H9 (cell line): ENCODE measurements around the gene ERVV-1. TPM values are rescaled to one million over a fixed set of nuclear protein-coding genes. Genes with fewer than 3 reads are reported as not detected.

Source experiments
- DNase-seq: peaks from one replicate; pipeline ENCODE4 v3.0.0-alpha.2; 2017
- H2AFZ ChIP-seq: one replicate; pipeline ENCODE4 v1.6.1; 2013; ENCODE audit warnings: mild to moderate bottlenecking, low read length, control low read depth, moderate library complexity
- H2AK5ac ChIP-seq: 2 replicates; pipeline ENCODE4 v1.6.1; 2013; ENCODE audit warnings: low read length, control low read depth, mixed read lengths; ENCODE audit not compliant: insufficient read length
- H2BK120ac ChIP-seq: one replicate; pipeline ENCODE4 v1.6.1; 2013; ENCODE audit warnings: low read depth, mild to moderate bottlenecking, low read length, control low read depth, inconsistent platforms; ENCODE audit not compliant: poor library complexity, severe bottlenecking
- H2BK12ac ChIP-seq: 2 replicates; pipeline ENCODE4 v1.6.1; 2013; ENCODE audit warnings: low read length, control low read depth, mixed read lengths, low read depth; ENCODE audit not compliant: insufficient read length
- H2BK15ac ChIP-seq: 2 replicates; pipeline ENCODE4 v1.6.1; 2013; ENCODE audit warnings: low read depth, low read length, control low read depth
- H2BK20ac ChIP-seq: one replicate; pipeline ENCODE4 v1.6.1; 2013; ENCODE audit warnings: low read depth, mild to moderate bottlenecking, low read length, control low read depth, inconsistent platforms; ENCODE audit not compliant: poor library complexity, severe bottlenecking
- H2BK5ac ChIP-seq: 2 replicates; pipeline ENCODE4 v1.6.1; 2013; ENCODE audit warnings: low read length, control low read depth, mixed read lengths; ENCODE audit not compliant: insufficient read length
- H3K14ac ChIP-seq: 2 replicates; pipeline ENCODE4 v1.6.1; 2013; ENCODE audit warnings: low read length, control low read depth; ENCODE audit not compliant: insufficient read depth
- H3K18ac ChIP-seq: 2 replicates; pipeline ENCODE4 v1.6.1; 2013; ENCODE audit warnings: low read depth, mild to moderate bottlenecking, mixed read lengths, low read length, control low read depth; ENCODE audit not compliant: insufficient read length
- H3K23ac ChIP-seq: 2 replicates; pipeline ENCODE4 v1.6.1; 2013; ENCODE audit warnings: low read length, control low read depth, mixed read lengths, low read depth; ENCODE audit not compliant: insufficient read length
- H3K23me2 ChIP-seq: 2 replicates; pipeline ENCODE4 v1.6.1; 2013; ENCODE audit warnings: low read depth, mild to moderate bottlenecking, mixed read lengths, low read length, control low read depth; ENCODE audit not compliant: insufficient read length, poor library complexity, severe bottlenecking
- H3K27ac ChIP-seq: 2 replicates; pipeline ENCODE4 v1.5.1; 2013; ENCODE audit warnings: low read length, control low read depth, mixed read lengths, low read depth; ENCODE audit not compliant: insufficient read length
- H3K27me3 ChIP-seq: 2 replicates; pipeline ENCODE4 v1.6.1; 2013; ENCODE audit warnings: low read length, control low read depth, inconsistent platforms; ENCODE audit not compliant: insufficient read depth
- H3K4ac ChIP-seq: 2 replicates; pipeline ENCODE4 v1.6.1; 2013; ENCODE audit warnings: low read depth, mild to moderate bottlenecking, control low read depth, inconsistent platforms, low read length, moderate library complexity
- H3K4me1 ChIP-seq: 2 replicates; pipeline ENCODE4 v1.6.1; 2013; ENCODE audit warnings: low read length, control low read depth, inconsistent platforms; ENCODE audit not compliant: insufficient read depth
- H3K4me2 ChIP-seq: 2 replicates; pipeline ENCODE4 v1.6.1; 2013; ENCODE audit warnings: low read length, control low read depth, mixed read lengths; ENCODE audit not compliant: insufficient read length, insufficient read depth
- H3K56ac ChIP-seq: 2 replicates; pipeline ENCODE4 v1.6.1; 2013; ENCODE audit warnings: low read depth, mild to moderate bottlenecking, mixed read lengths, low read length, control low read depth; ENCODE audit not compliant: insufficient read length
- H3K79me1 ChIP-seq: 2 replicates; pipeline ENCODE4 v1.6.1; 2013; ENCODE audit warnings: low read depth, mild to moderate bottlenecking, moderate library complexity, low read length, control low read depth, inconsistent platforms; ENCODE audit not compliant: insufficient read depth, poor library complexity, severe bottlenecking
- H3K79me2 ChIP-seq: 2 replicates; pipeline ENCODE4 v1.6.1; 2013; ENCODE audit warnings: low read length, control low read depth, inconsistent platforms; ENCODE audit not compliant: insufficient read depth
- H3K9ac ChIP-seq: 2 replicates; pipeline ENCODE4 v1.6.1; 2013; ENCODE audit warnings: low read length, control low read depth, mixed read lengths; ENCODE audit not compliant: insufficient read length; ENCODE audit errors: extremely low read depth
- H3K9me3 ChIP-seq: one replicate; pipeline ENCODE4 v1.6.1; 2013; ENCODE audit warnings: low read depth, low read length, inconsistent platforms; ENCODE audit not compliant: control insufficient read depth
- H3T11ph ChIP-seq: one replicate; pipeline ENCODE4 v1.6.1; 2013; ENCODE audit warnings: mild to moderate bottlenecking, low read length, control low read depth, inconsistent platforms
- H4K20me1 ChIP-seq: one replicate; pipeline ENCODE4 v1.6.1; 2013; ENCODE audit not compliant: control insufficient read depth, insufficient read length, insufficient read depth
- H4K5ac ChIP-seq: 2 replicates; pipeline ENCODE4 v1.6.1; 2013; ENCODE audit warnings: low read depth, mild to moderate bottlenecking, mixed read lengths, low read length, control low read depth; ENCODE audit not compliant: insufficient read length
- H4K8ac ChIP-seq: replicated peaks from 2 replicates; pipeline ENCODE4 v1.6.1; 2013; ENCODE audit warnings: low read length, control low read depth, mixed read lengths, low read depth; ENCODE audit not compliant: insufficient read length
- H4K91ac ChIP-seq: 2 replicates; pipeline ENCODE4 v1.6.1; 2013; ENCODE audit warnings: low read depth, mild to moderate bottlenecking, moderate library complexity, mixed read lengths, low read length, control low read depth; ENCODE audit not compliant: insufficient read length
- H3K27ac Mint-ChIP-seq, 3 experiments: 2 replicates in 2 of 3; 3 replicates in 1 of 3; pipeline ENCODE4 v1.8.0; 2020 to 2021; ENCODE audit warnings: mixed read lengths in 3 of 3, mild to moderate bottlenecking in 1 of 3, moderate library complexity in 1 of 3
- H3K27me3 Mint-ChIP-seq: 2 replicates; pipeline ENCODE4 v1.8.0; 2021; ENCODE audit warnings: low read depth, mild to moderate bottlenecking, moderate library complexity, mixed read lengths
- H3K36me3 Mint-ChIP-seq, 3 experiments: 2 replicates in 2 of 3; 3 replicates in 1 of 3; pipeline ENCODE4 v1.8.0; 2020 to 2021; ENCODE audit warnings: low read depth in 3 of 3, mixed read lengths in 3 of 3; ENCODE audit not compliant: insufficient read depth in 1 of 3
- H3K4me1 Mint-ChIP-seq, 2 experiments: 2 replicates each; pipeline ENCODE4 v1.8.0; 2020; ENCODE audit warnings: mixed read lengths in 2 of 2
- H3K4me3 Mint-ChIP-seq, 2 experiments: 2 replicates in 1 of 2; 3 replicates in 1 of 2; pipeline ENCODE4 v1.8.0; 2020 to 2021; ENCODE audit warnings: mild to moderate bottlenecking in 2 of 2, mixed read lengths in 2 of 2, moderate library complexity in 1 of 2
- H3K9me3 Mint-ChIP-seq, 2 experiments: 2 replicates in 1 of 2; 3 replicates in 1 of 2; pipeline ENCODE4 v1.8.0; 2020; ENCODE audit warnings: mild to moderate bottlenecking in 2 of 2, mixed read lengths in 2 of 2, moderate library complexity in 1 of 2
- WGBS: extraction: QIAGEN DNeasy Blood & Tissue Kit; methylation state at CpG from one replicate; pipeline ENCODE4 v1.1.7; 2013; ENCODE audit warnings: missing lambda C conversion rate, low lambda C conversion rate, mixed read lengths; ENCODE audit not compliant: insufficient read length; ENCODE audit errors: extremely low coverage; 5-methylcytosine and 5-hydroxymethylcytosine counted together
- total RNA-seq: library from RNA; stranded (reverse); gene quantifications from 2 replicates; pipeline ENCODE4 v1.2.1, GENCODE V29; 2021
- TF ChIP-seq, protein P1 (sequence below): fragments of 200-600 bp; sonication (generic); conservative IDR thresholded peaks from 3 replicates; pipeline ENCODE4 v1.8.0; 2021; ENCODE audit warnings: antibody characterized with exemption, mild to moderate bottlenecking

ERVV-1 gene
- total RNA-seq, 1 experiment from 2014 or later: not detected

DNA sequence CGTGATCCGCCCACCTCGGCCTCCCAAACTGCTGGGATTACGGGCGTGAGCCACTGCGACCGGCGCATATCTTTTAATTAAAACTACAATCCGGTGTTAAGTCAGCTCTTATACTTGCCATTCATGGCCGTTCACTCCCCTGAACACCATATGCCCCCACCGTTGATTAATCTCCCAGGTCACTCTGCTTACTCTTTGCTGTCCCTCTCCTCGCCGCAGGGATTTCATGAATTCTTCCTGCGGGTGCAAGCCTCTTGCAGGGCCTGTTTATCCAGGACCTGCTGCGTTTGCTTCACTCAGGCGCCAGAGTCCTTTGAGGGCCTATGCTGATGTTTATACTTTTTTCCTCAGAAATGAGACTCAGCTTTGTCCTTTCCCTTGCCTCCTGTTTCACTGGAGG, 31.8 kb downstream of the ERVV-1 start:
- Histone ChIP-seq H3K9ac (no peak overlapping the region), H3K23me2 (no peaks in the 10 kb centered on the region), H3K56ac (no peak overlapping the region), H2BK12ac (no peak overlapping the region), H4K20me1 (no peaks in the 10 kb centered on the region), H3K9me3 (no peaks in the 10 kb centered on the region), H2BK5ac (no peak overlapping the region), H3K79me1 (no peaks in the 10 kb centered on the region), H3K14ac (no peak overlapping the region), H3K18ac (no peak overlapping the region), H2AK5ac (no peak overlapping the region), H2BK15ac (no peak overlapping the region), H3K79me2 (no peaks in the 10 kb centered on the region), H3T11ph (no peak overlapping the region), H2BK120ac (no peak overlapping the region), H3K23ac (no peak overlapping the region), H3K4ac (no peak overlapping the region), H2BK20ac (no peak overlapping the region), H3K4me2 (no peak overlapping the region), H2AFZ (no peak overlapping the region), H3K27me3 (no peaks in the 10 kb centered on the region), H3K27ac (no peak overlapping the region), H3K4me1 (no peaks in the 10 kb centered on the region), H4K8ac (no peak overlapping the region), H4K91ac (no peak overlapping the region), H4K5ac (no peak overlapping the region)
- H3K4me3 Mint-ChIP-seq: no peak overlapping the region
- no CpG with 5 or more reads among the region's 16 CpGs for WGBS
- no peak for DNase-seq
- TF ChIP-seq, protein P1, sequence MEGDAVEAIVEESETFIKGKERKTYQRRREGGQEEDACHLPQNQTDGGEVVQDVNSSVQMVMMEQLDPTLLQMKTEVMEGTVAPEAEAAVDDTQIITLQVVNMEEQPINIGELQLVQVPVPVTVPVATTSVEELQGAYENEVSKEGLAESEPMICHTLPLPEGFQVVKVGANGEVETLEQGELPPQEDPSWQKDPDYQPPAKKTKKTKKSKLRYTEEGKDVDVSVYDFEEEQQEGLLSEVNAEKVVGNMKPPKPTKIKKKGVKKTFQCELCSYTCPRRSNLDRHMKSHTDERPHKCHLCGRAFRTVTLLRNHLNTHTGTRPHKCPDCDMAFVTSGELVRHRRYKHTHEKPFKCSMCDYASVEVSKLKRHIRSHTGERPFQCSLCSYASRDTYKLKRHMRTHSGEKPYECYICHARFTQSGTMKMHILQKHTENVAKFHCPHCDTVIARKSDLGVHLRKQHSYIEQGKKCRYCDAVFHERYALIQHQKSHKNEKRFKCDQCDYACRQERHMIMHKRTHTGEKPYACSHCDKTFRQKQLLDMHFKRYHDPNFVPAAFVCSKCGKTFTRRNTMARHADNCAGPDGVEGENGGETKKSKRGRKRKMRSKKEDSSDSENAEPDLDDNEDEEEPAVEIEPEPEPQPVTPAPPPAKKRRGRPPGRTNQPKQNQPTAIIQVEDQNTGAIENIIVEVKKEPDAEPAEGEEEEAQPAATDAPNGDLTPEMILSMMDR: no peak
- H3K4me1 Mint-ChIP-seq: peaks cover 4 to 6% of the 10 kb centered on the region in 2 experiments; a peak in 3 of 4 replicates
- peaks cover 21 to 22% of the 10 kb centered on the region in 2 experiments for H3K9me3 Mint-ChIP-seq
- peaks cover 0 to 4% (median 4%) of the 10 kb centered on the region in 3 experiments; a peak in 3 of 7 replicates for H3K36me3 Mint-ChIP-seq
- H3K27ac Mint-ChIP-seq: no peak overlapping the region; a peak in 1 of 7 replicates
- H3K27me3 Mint-ChIP-seq: peaks cover 7% of the 10 kb centered on the region
